SK-N-SH (cell line): ENCODE results near the gene NUDCD3. TPM values are rescaled to one million over a fixed set of nuclear protein-coding genes. Genes with fewer than 3 reads are reported as not detected.

ENCODE experiments used
- CTCF ChIA-PET: fragments of 300-600, 350-600 bp; formaldehyde crosslinking; extraction: SDS; loops from one replicate; lab custom pipeline; 2021; lab: Yijun Ruan, JAX
- POLR2A ChIA-PET: fragments of 350-600 bp; sonication (Branson Sonifier 250); formaldehyde crosslinking; extraction: SDS; loops from one replicate; lab custom pipeline; 2020; ENCODE audit warnings: antibody characterized with exemption, inconsistent platforms; lab: Yijun Ruan, JAX
- DNase-seq: peaks from one replicate; pipeline ENCODE4 v3.0.0; 2012
- H2AFZ ChIP-seq: fragments of 200-600 bp; sonication (generic); 2 replicates; pipeline ENCODE4 v1.8.1; 2016; ENCODE audit warnings: antibody characterized with exemption, mild to moderate bottlenecking, low read depth
- H3F3A ChIP-seq: fragments of 200-600 bp; sonication (generic); replicated peaks from 2 replicates; pipeline ENCODE3; 2016; ENCODE audit warnings: antibody characterized with exemption, mild to moderate bottlenecking; ENCODE audit not compliant: insufficient read depth
- H3K27ac ChIP-seq, 2 experiments: fragments of 200-500 bp in 1 of 2; fragments of 200-600 bp in 1 of 2; sonication (Bioruptor generic) in 1 of 2; sonication (generic), shearing (Covaris generic) in 1 of 2; 2 replicates each; pipeline versions ENCODE4 v1.5.1 to v1.6.1; 2014 to 2016; ENCODE audit warnings: low read depth in 2 of 2, inconsistent platforms in 1 of 2, low read length in 1 of 2, mild to moderate bottlenecking in 1 of 2, mixed read lengths in 1 of 2
- H3K27me3 ChIP-seq: fragments of 200-600 bp; sonication (generic), shearing (Covaris generic); 2 replicates; pipeline ENCODE4 v1.6.1; 2016; ENCODE audit warnings: mixed run types; ENCODE audit not compliant: insufficient read depth
- H3K36me3 ChIP-seq, 2 experiments: fragments of 200-500 bp in 1 of 2; fragments of 200-600 bp in 1 of 2; sonication (Bioruptor generic) in 1 of 2; sonication (generic) in 1 of 2; replicated peaks in 1 of 2; 2 replicates each; pipeline versions ENCODE3 to v1.5.1; 2014 to 2016; ENCODE audit warnings: low read length in 1 of 2, mild to moderate bottlenecking in 1 of 2; ENCODE audit not compliant: insufficient read depth in 2 of 2, control insufficient read depth in 1 of 2
- H3K4me1 ChIP-seq, 2 experiments: fragments of 200-500 bp in 1 of 2; fragments of 200-600 bp in 1 of 2; sonication (Bioruptor generic) in 1 of 2; sonication (generic), shearing (Covaris generic) in 1 of 2; 2 replicates each; pipeline versions ENCODE4 v1.5.1 to v1.6.1; 2014 to 2016; ENCODE audit warnings: low read depth in 1 of 2, low read length in 1 of 2, mixed run types in 1 of 2; ENCODE audit not compliant: insufficient read depth in 2 of 2, control insufficient read depth in 1 of 2
- H3K4me2 ChIP-seq: fragments of 200-600 bp; sonication (generic), shearing (Covaris generic); 2 replicates; pipeline ENCODE4 v1.6.1; 2017; ENCODE audit warnings: mixed run types
- H3K4me3 ChIP-seq, 2 experiments: fragments of 200-500 bp in 1 of 2; fragments of 200-600 bp in 1 of 2; sonication (Bioruptor generic) in 1 of 2; sonication (generic), shearing (Covaris generic) in 1 of 2; 2 replicates each; pipeline versions ENCODE4 v1.5.1 to v1.8.1; 2014 to 2016; ENCODE audit warnings: low read depth in 2 of 2, inconsistent platforms in 1 of 2, low read length in 1 of 2, mild to moderate bottlenecking in 1 of 2, mixed read lengths in 1 of 2, moderate library complexity in 1 of 2
- H3K79me2 ChIP-seq: fragments of 200-600 bp; sonication (generic); 2 replicates; pipeline ENCODE4 v1.8.1; 2017; ENCODE audit warnings: mild to moderate bottlenecking; ENCODE audit not compliant: insufficient read depth
- H3K9ac ChIP-seq: fragments of 200-600 bp; sonication (generic); 2 replicates; pipeline ENCODE4 v1.6.1; 2017; ENCODE audit warnings: mixed run types
- H3K9me2 ChIP-seq: fragments of 200-600 bp; sonication (generic); 2 replicates; pipeline ENCODE4 v1.6.1; 2017; ENCODE audit warnings: mixed run types
- H3K9me3 ChIP-seq: fragments of 200-600 bp; sonication (generic); 2 replicates; pipeline ENCODE4 v1.6.1; 2017; ENCODE audit warnings: mixed run types, mild to moderate bottlenecking, moderate library complexity
- H4K20me1 ChIP-seq: fragments of 200-600 bp; sonication (generic); 2 replicates; pipeline ENCODE4 v1.6.1; 2017; ENCODE audit warnings: mild to moderate bottlenecking, mixed run types; ENCODE audit not compliant: insufficient read depth
- EZH2phosphoT487 ChIP-seq: fragments of 200-600 bp; sonication (generic); IDR thresholded peaks from 2 replicates; pipeline ENCODE4 v1.6.1; 2017; ENCODE audit warnings: low read depth, mixed run types, mild to moderate bottlenecking, antibody characterized with exemption, moderate library complexity, borderline replicate concordance
- MEF2A ChIP-seq: IDR thresholded peaks from 2 replicates; pipeline ENCODE4 v1.4.0; 2012; ENCODE audit warnings: low read depth, borderline replicate concordance
- POLR2AphosphoS5 ChIP-seq: IDR thresholded peaks from 2 replicates; pipeline ENCODE4 v1.6.1; 2012; ENCODE audit warnings: low read depth, low read length
- RAD21 ChIP-seq: IDR thresholded peaks from 2 replicates; pipeline ENCODE4 v1.6.1; 2012; ENCODE audit warnings: mild to moderate bottlenecking, low read length
- REST ChIP-seq: IDR thresholded peaks from 2 replicates; pipeline ENCODE4 v1.6.1; 2012; ENCODE audit warnings: mild to moderate bottlenecking, low read depth, low read length, moderate library complexity
- WGBS: methylation state at CpG from one replicate; pipeline ENCODE4 v1.1.6; 2017; ENCODE audit warnings: low lambda C conversion rate; 5-methylcytosine and 5-hydroxymethylcytosine counted together
- polyA plus RNA-seq, 3 experiments: library from polyadenylated mRNA; depleted of rRNA; stranded (reverse); fragments of >200 nt; gene quantifications; 2 replicates each; pipeline ENCODE4 v1.2.3, GENCODE V29; 2012

Gene NUDCD3
- polyA plus RNA-seq, 1 of the 3 experiments (the other 2 are of a cell fraction) = 66.0 TPM

DNA sequence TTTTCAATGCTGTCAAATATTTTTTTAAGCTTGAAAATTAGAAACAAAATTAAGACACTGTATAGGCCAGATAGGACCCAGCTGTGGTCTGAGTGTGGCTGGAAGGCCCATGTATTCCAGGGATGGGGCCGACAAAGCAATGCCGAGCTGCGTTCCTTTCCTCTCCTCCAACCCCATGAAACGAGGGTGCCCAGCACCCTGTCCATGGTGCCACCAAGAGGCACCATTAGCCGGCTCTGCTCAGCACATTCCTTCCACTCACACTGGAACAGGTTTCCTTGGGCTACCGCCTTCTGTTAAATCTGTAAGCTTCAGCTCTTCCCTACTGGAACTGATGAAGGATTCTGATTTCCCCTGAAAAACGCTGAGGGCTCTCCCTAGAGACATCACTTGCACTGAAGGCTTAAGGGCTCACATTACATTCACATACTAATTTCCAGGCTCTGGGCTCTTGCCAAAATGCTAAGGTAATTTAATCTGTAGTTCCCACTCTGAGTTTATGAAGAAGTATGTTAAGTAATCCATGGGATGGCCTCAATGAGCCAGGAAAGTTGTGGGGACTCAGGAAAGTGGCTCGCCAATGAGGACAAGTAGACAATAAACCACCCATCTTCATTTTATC is 91.4 kb downstream of the NUDCD3 start:
- H3K79me2 ChIP-seq = peaks cover 26% of the 10 kb centered on the region; the same call in 1 of the 2 replicates
- no peak overlapping the region for H3K4me3 ChIP-seq
- H3K4me2 ChIP-seq = no peak overlapping the region
- no peaks in the 10 kb centered on the region for H3F3A ChIP-seq
- no peaks in the 10 kb centered on the region for H3K27me3 ChIP-seq
- H3K9ac ChIP-seq = no peak overlapping the region
- DNase-seq = no peak
- TF ChIP-seq POLR2AphosphoS5 (no peak), REST (peak; percentile 83; the same call in 1 of the 2 replicates), MEF2A (no peak), RAD21 (no peak)
- peaks cover 30% of the 10 kb centered on the region for H4K20me1 ChIP-seq
- H3K36me3 ChIP-seq = peaks cover 16 to 69% of the 10 kb centered on the region in 2 experiments
- peaks cover 0 to 27% of the 10 kb centered on the region in 2 experiments; a peak in 1 of 4 replicates for H3K4me1 ChIP-seq
- H3K27ac ChIP-seq = no peak overlapping the region; a peak in 1 of 4 replicates
- H3K9me2 ChIP-seq = no peaks in the 10 kb centered on the region
- POLR2A ChIA-PET = no interaction called here
- no peak overlapping the region for H2AFZ ChIP-seq
- CTCF ChIA-PET = interaction anchor here (1.2 to 1.6 kb wide), 3 partner anchors 8 to 158 kb away, joined by 3 to 4 read pairs (median 3); no protein-coding TSS in a partner anchor
- WGBS = 88% methylated on average over 8 of the region's 8 CpGs
- H3K9me3 ChIP-seq = no peaks in the 10 kb centered on the region

DNA sequence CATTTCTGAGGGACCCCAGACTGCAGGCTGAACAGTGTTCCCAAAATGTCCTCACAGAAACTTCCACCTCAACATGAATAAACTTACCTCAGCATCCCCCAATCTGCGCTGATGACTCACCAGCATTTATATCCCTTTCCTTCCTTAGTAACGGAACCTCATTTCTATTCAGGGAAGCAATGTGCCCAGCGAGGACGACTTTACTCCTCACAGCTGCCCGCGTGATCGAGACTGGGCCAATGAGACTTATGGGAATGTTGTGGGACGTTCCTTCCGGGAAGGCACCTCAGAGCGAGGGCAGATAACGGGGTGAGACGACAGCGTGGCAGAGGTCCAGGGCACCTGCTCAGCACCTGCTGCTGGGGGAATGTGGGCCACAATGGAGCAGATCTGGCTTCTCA is 91.9 kb downstream of the NUDCD3 start:
- Histone ChIP-seq H3K36me3 (peaks cover 13 to 69% of the 10 kb centered on the region in 2 experiments), H3K4me1 (peaks cover 0 to 27% of the 10 kb centered on the region in 2 experiments; a peak in 1 of 4 replicates), H3K9ac (no peak overlapping the region), H3K9me2 (no peaks in the 10 kb centered on the region), H3K79me2 (peaks cover 26% of the 10 kb centered on the region; the same call in 1 of the 2 replicates), H3K27ac (no peak overlapping the region), H3K4me3 (no peak overlapping the region), H2AFZ (no peak overlapping the region), H3F3A (no peaks in the 10 kb centered on the region), H3K4me2 (no peak overlapping the region), H4K20me1 (peaks cover 30% of the 10 kb centered on the region), H3K27me3 (no peaks in the 10 kb centered on the region), H3K9me3 (no peaks in the 10 kb centered on the region)
- ChIA-PET CTCF (interaction anchor here (1.2 kb wide), 2 partner anchors 79 to 158 kb away, joined by 3 to 4 read pairs; no protein-coding TSS in a partner anchor), POLR2A (no interaction called here)
- WGBS = 89% methylated on average over 13 of the region's 13 CpGs
- no peak for DNase-seq
- TF ChIP-seq EZH2phosphoT487 = no peak
